Hepatocyte (in vitro differentiated cells): ENCODE measurements around the gene DNAAF3. TPM values are rescaled to one million over a fixed set of nuclear protein-coding genes. Genes with fewer than 3 reads are reported as not detected.

ENCODE experiments used
- DNase-seq: peaks from one replicate; pipeline ENCODE4 v3.0.0-alpha.2; 2016; ENCODE audit warnings: low spot score
- H2AFZ ChIP-seq: fragments of 200-600 bp; sonication (generic); 2 replicates; pipeline ENCODE4 v1.6.0; 2016; ENCODE audit warnings: antibody characterized with exemption, mild to moderate bottlenecking
- H3K27ac ChIP-seq: fragments of 200-600 bp; sonication (generic); 2 replicates; pipeline ENCODE4 v1.5.1; 2016; ENCODE audit warnings: mild to moderate bottlenecking
- H3K27me3 ChIP-seq: fragments of 200-600 bp; sonication (generic); 2 replicates; pipeline ENCODE4 v1.6.1; 2016
- H3K36me3 ChIP-seq: fragments of 200-600 bp; sonication (generic); replicated peaks from 2 replicates; pipeline ENCODE4 v1.5.1; 2016; ENCODE audit warnings: low read depth; ENCODE audit not compliant: insufficient read depth
- H3K4me1 ChIP-seq: fragments of 200-600 bp; sonication (generic); 2 replicates; pipeline ENCODE4 v1.5.1; 2016; ENCODE audit warnings: mild to moderate bottlenecking, moderate library complexity; ENCODE audit not compliant: insufficient read depth
- H3K4me2 ChIP-seq: fragments of 200-600 bp; sonication (generic); 2 replicates; pipeline ENCODE4 v1.6.0; 2016
- H3K4me3 ChIP-seq: fragments of 200-600 bp; sonication (generic); 2 replicates; pipeline ENCODE4 v1.5.1; 2016; ENCODE audit warnings: mild to moderate bottlenecking
- H3K79me2 ChIP-seq: fragments of 200-600 bp; sonication (generic); 2 replicates; pipeline ENCODE4 v1.6.0; 2017; ENCODE audit warnings: mild to moderate bottlenecking
- H3K9me2 ChIP-seq: fragments of 200-600 bp; sonication (generic); replicated peaks from 2 replicates; pipeline ENCODE4 v1.6.0; 2017; ENCODE audit warnings: mild to moderate bottlenecking; ENCODE audit not compliant: insufficient read depth
- H3K9me3 ChIP-seq: fragments of 200-600 bp; sonication (generic); 2 replicates; pipeline ENCODE4 v1.5.1; 2016; ENCODE audit warnings: low read depth, mild to moderate bottlenecking
- H4K20me1 ChIP-seq: fragments of 200-600 bp; sonication (generic); 2 replicates; pipeline ENCODE4 v1.6.0; 2016; ENCODE audit warnings: mild to moderate bottlenecking; ENCODE audit not compliant: insufficient read depth, poor library complexity, severe bottlenecking
- EZH2 ChIP-seq: fragments of 200-600 bp; sonication (generic); IDR thresholded peaks from 2 replicates; pipeline ENCODE4 v1.6.1; 2016; ENCODE audit warnings: antibody characterized with exemption, mild to moderate bottlenecking, borderline replicate concordance
- EZH2phosphoT487 ChIP-seq: fragments of 200-600 bp; sonication (generic); IDR thresholded peaks from one replicate; pipeline ENCODE4 v1.6.1; 2018; ENCODE audit warnings: antibody characterized with exemption, mild to moderate bottlenecking, low read depth, moderate library complexity; ENCODE audit not compliant: unreplicated experiment, severe bottlenecking
- WGBS: methylation state at CpG from one replicate; pipeline ENCODE4 v1.1.6; 2016; ENCODE audit warnings: low lambda C conversion rate; ENCODE audit errors: missing lambda C conversion rate; 5-methylcytosine and 5-hydroxymethylcytosine counted together
- polyA plus RNA-seq: library from polyadenylated mRNA; unstranded; fragments of >200 nt; fragmentation: Nextera tagmentation; extraction: Ambion mirVana; gene quantifications from 2 replicates; pipeline ENCODE4 v1.2.1, GENCODE V29; 2016
- total RNA-seq: library from RNA; depleted of rRNA; stranded (reverse); fragments of >200 nt; gene quantifications from 2 replicates; pipeline ENCODE4 v1.2.3, GENCODE V29; 2014
- TF ChIP-seq, protein P1 (sequence below): fragments of 200-600 bp; sonication (generic); IDR thresholded peaks from 2 replicates; pipeline ENCODE4 v1.5.1; 2016; ENCODE audit warnings: antibody characterized with exemption, mild to moderate bottlenecking; ENCODE audit not compliant: poor library complexity

The DNAAF3 gene
- total and polyA plus RNA-seq, 2 experiments from 2014 or later, result 0.17 to 4.9 TPM

DNA sequence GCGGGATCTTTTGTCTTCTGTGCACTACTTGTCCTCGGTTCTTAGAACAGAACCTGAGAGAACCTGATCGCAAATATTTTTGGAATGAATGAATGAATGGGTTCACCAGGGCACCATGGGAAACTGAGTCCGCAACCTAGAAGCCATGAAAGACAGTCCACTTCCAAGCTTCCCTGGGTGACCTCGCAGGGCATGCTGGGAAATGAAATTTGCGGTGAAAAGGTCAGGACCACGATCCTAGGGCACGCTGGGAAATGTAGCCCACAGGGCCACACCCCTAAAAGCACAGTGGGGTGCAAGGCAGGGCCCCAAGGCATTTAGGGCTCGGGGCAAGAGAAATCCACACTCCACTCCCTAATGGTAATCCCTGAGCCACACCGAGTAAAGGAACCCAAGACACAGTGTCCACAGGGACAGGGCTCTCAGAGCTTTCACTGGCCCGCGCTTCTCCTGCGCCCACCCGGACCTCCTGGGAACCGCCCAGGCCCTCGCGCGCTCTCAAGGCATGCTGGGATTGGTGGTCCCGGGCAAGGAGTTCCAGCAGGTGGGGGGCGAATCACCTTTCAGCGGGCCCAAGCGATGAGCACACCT lies 47.9 kb downstream of the DNAAF3 start:
- Histone ChIP-seq H4K20me1 (peaks cover 26% of the 10 kb centered on the region), H2AFZ (peak overlapping the region; percentile 74), H3K4me2 (peak overlapping the region; percentile 81), H3K9me2 (no peaks in the 10 kb centered on the region), H3K79me2 (peaks cover 33% of the 10 kb centered on the region), H3K4me1 (peaks cover 22% of the 10 kb centered on the region), H3K9me3 (no peaks in the 10 kb centered on the region), H3K36me3 (no peaks in the 10 kb centered on the region), H3K4me3 (peak overlapping the region; percentile 55), H3K27ac (peak overlapping the region; percentile 76), H3K27me3 (peaks cover 4% of the 10 kb centered on the region)
- 31% methylated on average over 22 of the region's 22 CpGs for WGBS
- peak; percentile 55 for DNase-seq
- no peak for TF ChIP-seq EZH2
- TF ChIP-seq, protein P1, sequence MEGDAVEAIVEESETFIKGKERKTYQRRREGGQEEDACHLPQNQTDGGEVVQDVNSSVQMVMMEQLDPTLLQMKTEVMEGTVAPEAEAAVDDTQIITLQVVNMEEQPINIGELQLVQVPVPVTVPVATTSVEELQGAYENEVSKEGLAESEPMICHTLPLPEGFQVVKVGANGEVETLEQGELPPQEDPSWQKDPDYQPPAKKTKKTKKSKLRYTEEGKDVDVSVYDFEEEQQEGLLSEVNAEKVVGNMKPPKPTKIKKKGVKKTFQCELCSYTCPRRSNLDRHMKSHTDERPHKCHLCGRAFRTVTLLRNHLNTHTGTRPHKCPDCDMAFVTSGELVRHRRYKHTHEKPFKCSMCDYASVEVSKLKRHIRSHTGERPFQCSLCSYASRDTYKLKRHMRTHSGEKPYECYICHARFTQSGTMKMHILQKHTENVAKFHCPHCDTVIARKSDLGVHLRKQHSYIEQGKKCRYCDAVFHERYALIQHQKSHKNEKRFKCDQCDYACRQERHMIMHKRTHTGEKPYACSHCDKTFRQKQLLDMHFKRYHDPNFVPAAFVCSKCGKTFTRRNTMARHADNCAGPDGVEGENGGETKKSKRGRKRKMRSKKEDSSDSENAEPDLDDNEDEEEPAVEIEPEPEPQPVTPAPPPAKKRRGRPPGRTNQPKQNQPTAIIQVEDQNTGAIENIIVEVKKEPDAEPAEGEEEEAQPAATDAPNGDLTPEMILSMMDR, result no peak
- no peak for TF ChIP-seq EZH2phosphoT487

DNA sequence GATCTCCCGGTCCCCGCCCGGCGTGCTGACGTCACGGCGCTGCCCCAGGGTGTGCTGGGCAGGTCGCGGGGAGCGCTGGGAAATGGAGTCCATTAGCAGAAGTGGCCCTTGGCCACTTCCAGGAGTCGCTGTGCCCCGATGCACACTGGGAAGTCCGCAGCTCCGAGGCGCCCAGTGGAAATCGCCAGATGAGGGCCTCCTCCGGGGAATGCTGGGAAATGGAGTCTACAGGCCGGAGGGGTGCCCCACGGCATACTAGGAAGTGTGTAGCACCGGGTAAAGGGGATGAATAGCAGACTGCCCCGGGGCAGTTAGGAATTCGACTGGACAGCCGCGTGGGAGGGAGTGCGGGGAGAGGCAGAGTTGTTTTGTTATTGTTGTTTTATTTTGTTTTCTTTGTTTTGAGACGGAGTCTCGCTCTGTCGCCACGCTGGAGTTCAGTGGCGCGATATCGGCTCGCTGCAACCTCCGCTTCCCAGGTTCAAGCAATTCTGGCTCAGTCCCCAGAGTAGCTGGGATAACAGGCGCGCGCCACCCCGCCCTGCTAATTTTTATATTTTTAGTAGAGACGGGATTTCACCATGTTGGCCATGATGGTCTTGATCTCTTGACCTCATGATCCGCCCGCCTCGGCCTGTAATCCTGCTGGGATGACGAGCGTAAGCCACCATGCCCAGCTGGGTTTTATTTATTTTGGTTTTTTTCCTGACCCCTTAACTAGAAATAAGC lies 48.6 kb downstream of the DNAAF3 start:
- Histone ChIP-seq H3K79me2 (peaks cover 39% of the 10 kb centered on the region), H3K4me2 (peak overlapping the region; percentile 81), H3K4me1 (peaks cover 28% of the 10 kb centered on the region), H3K36me3 (no peaks in the 10 kb centered on the region), H3K27me3 (no peaks in the 10 kb centered on the region), H3K27ac (peak overlapping the region; percentile 76), H3K4me3 (peak overlapping the region; percentile 55), H4K20me1 (peaks cover 30% of the 10 kb centered on the region), H3K9me3 (no peaks in the 10 kb centered on the region), H2AFZ (peak overlapping the region; percentile 74), H3K9me2 (no peaks in the 10 kb centered on the region)
- WGBS, result 6% methylated on average over 44 of the region's 44 CpGs
- DNase-seq, result peak; percentile 99
- TF ChIP-seq EZH2phosphoT487, result no peak
- no peak for TF ChIP-seq EZH2
- TF ChIP-seq, protein P1, result no peak

DNA sequence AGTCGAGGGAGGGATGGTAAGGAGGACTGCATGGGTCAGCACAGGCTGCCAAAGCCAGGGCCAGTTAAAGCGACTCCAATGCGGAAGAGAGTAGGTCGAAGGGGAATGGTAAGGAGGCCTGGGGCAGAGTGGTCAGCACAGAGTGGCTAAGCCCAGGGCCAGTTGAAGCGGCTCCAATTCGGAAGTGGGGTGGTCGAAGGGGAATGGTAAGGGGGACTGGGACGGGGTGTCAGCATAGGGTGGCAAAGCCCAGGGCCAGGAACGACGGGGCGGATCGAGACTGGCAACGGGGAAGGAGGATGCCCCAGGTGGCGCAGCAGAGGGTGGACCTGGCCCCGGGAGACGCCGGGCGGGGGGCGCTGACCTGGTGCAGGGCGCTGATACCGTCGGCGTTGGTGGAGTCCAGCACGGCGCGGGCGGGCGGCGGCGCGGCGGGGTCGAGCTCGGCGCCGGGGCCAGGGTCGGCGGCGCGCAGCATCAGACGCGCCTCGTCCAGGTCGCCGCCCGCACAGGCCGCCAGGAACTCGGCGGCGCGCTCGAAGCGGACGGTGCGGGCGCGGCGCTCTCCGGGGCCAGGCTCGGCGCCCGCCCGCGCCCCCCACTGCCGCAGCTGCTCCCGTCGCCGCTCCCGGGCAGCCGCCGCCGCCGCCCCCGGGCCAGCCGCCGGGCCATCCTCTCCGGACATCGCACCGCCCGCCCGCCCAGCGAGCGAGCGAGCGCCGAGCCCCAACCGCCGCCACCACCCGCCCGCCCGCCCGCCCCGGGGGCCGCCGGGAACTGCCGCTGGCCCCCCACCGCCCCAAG lies 49.4 kb downstream of the DNAAF3 start, which contains the start of gene PPP1R12C:
Gene PPP1R12C (minus strand): TSS at position 779 of the 804 bp plus-strand sequence. CDS start 94 bp downstream, at position 685.
- Histone ChIP-seq H3K36me3 (no peaks in the 10 kb centered on the region), H3K4me1 (peaks cover 29% of the 10 kb centered on the region), H3K9me2 (no peaks in the 10 kb centered on the region), H4K20me1 (peaks cover 38% of the 10 kb centered on the region), H3K79me2 (peaks cover 47% of the 10 kb centered on the region), H3K4me2 (peak within 1 kb of the TSS; percentile 98), H3K4me3 (peak within 1 kb of the TSS; percentile 98), H3K9me3 (no peaks in the 10 kb centered on the region), H3K27me3 (no peaks in the 10 kb centered on the region), H3K27ac (peak within 1 kb of the TSS; percentile 89), H2AFZ (peak within 1 kb of the TSS; percentile 74)
- WGBS, result 2% methylated on average over 18 of the region's 97 CpGs
- DNase-seq, result peak; percentile 22
- TF ChIP-seq EZH2phosphoT487 (no peak), EZH2 (no peak)
